Measurements from ENCODE around the gene PIGB.

Gene PIGB

DNA sequence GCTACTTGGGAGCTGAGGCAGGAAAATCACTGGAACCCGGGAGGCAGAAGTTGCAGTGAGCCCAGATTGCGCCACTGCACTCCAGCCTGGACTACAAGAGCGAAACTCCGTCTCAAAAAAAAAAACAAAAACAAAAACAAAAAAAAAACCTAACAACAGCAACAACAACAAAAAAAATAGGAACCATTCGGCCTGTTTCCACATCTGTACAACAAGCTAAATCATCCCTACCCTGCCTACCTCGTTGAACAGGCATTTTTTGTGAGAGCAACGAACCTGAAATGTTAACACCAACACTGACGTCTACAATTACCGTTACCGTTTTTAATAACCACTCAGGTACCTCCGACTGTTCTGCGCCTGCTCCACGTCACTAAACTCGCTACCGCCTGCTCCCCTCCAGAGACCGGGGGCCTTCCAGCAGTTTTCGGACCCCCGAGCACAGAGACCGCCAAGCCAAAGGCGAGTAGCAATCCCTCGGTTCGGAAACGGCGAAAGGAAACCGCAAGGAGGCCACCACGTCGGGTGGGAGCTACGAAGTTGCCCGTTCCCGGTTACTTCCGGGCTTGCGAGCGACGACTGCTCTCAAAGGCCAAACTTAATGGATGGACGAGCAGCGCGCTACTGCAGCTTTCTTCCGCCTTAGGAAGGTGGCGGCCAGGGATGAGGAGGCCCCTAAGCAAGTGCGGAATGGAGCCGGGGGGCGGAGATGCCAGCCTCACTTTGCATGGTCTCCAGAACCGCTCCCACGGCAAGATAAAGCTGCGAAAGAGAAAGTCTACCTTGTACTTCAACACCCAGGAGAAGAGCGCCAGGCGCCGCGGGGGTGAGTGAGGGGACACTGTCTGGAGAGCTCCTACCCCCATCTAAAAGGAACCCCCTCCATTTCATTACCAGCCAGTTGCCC is at the start of gene PIGB, which contains the start of gene PIGBOS1:
TSS of gene PIGB (plus strand) at position 635 of the 907 bp plus-strand sequence. CDS start at position 664, 29 bp downstream.
TSS of gene PIGBOS1 (minus strand) at position 536 of the 907 bp plus-strand sequence. CDS start 1,331 bp downstream, outside the sequence.
- no peaks in the 10 kb centered on the region for H3K27me3 ChIP-seq (ENCODE audit: insufficient read depth, low read depth, severe bottlenecking)

DNA sequence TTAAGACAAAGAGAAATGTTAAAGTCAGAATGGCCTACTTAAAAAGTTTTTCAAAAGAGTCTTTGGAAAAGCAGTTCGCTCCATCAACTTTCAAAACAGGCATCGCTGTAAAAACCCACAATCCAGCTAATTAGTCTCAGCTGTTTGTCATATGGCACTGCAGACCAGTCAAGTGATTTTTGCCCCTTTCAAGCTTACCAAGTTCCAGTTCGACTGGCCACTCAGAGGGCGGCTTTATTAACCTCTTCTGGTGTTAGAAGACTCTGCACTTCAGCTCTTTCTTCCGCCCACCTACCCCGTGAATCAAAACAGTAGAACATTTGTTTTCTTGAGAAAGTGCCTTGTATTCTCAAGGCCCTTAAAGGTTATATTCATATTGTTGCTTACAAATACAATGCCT is 48.7 kb upstream of the PIGB start:
- H3K27me3 ChIP-seq (ENCODE audit: insufficient read depth, low read depth, severe bottlenecking) = no peaks in the 10 kb centered on the region
- no peak for DNase-seq
- no peak overlapping the region for H3K4me3 ChIP-seq (ENCODE audit: low read depth, low read length)
- no peaks in the 10 kb centered on the region for H3K36me3 ChIP-seq
- TF ChIP-seq, protein P1, sequence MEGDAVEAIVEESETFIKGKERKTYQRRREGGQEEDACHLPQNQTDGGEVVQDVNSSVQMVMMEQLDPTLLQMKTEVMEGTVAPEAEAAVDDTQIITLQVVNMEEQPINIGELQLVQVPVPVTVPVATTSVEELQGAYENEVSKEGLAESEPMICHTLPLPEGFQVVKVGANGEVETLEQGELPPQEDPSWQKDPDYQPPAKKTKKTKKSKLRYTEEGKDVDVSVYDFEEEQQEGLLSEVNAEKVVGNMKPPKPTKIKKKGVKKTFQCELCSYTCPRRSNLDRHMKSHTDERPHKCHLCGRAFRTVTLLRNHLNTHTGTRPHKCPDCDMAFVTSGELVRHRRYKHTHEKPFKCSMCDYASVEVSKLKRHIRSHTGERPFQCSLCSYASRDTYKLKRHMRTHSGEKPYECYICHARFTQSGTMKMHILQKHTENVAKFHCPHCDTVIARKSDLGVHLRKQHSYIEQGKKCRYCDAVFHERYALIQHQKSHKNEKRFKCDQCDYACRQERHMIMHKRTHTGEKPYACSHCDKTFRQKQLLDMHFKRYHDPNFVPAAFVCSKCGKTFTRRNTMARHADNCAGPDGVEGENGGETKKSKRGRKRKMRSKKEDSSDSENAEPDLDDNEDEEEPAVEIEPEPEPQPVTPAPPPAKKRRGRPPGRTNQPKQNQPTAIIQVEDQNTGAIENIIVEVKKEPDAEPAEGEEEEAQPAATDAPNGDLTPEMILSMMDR (IDR thresholded peaks at IDR 0.05; ENCODE audit: low read depth, low read length) = no peak
- H3K9me3 ChIP-seq (ENCODE audit: severe bottlenecking) = no peaks in the 10 kb centered on the region
- H3K27ac ChIP-seq = no peak overlapping the region

More for the DNA sequence above, at the start of gene PIGB, which contains the start of gene PIGBOS1:
- peak; percentile 87 for DNase-seq
- no peaks in the 10 kb centered on the region for H3K9me3 ChIP-seq (ENCODE audit: severe bottlenecking)
- H3K36me3 ChIP-seq = peaks cover 5% of the 10 kb centered on the region; the same call in 1 of the 2 replicates
- peak within 1 kb of the TSS; percentile 67 for H3K4me3 ChIP-seq (ENCODE audit: low read depth, low read length)
- TF ChIP-seq, protein P1 (IDR thresholded peaks at IDR 0.05; ENCODE audit: low read depth, low read length) = 0 out of 2 replicates have a peak, but pooled peaks have one; percentile 19
- peak within 1 kb of the TSS; percentile 90 for H3K27ac ChIP-seq

DNA sequence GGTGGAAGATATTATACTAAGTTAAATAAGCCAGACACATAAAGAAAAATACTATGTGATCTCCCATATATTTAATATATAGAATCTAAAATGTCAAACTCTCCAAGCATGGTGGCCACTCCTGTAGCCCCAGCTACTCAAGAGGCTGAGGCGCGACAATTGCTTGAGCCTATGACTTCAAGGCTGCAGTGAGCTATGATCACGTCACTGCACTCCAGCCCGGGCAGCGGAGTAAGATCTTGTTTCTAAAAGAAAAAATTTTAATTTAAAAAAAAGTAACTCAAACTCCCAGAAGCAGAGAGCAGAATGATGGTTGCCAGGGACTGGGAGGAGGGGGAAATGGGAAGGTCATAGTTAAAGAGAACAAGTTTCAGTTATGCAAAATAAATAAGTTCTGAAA is 42.7 kb upstream of the PIGB start:
- H3K27ac ChIP-seq = no peak overlapping the region
- H3K27me3 ChIP-seq (ENCODE audit: insufficient read depth, low read depth, severe bottlenecking) = no peaks in the 10 kb centered on the region
- no peak overlapping the region for H3K4me3 ChIP-seq (ENCODE audit: low read depth, low read length)
- no peaks in the 10 kb centered on the region for H3K9me3 ChIP-seq (ENCODE audit: severe bottlenecking)
- DNase-seq = no peak
- H3K36me3 ChIP-seq = no peaks in the 10 kb centered on the region
- TF ChIP-seq, protein P1 (IDR thresholded peaks at IDR 0.05; ENCODE audit: low read depth, low read length) = no peak

DNA sequence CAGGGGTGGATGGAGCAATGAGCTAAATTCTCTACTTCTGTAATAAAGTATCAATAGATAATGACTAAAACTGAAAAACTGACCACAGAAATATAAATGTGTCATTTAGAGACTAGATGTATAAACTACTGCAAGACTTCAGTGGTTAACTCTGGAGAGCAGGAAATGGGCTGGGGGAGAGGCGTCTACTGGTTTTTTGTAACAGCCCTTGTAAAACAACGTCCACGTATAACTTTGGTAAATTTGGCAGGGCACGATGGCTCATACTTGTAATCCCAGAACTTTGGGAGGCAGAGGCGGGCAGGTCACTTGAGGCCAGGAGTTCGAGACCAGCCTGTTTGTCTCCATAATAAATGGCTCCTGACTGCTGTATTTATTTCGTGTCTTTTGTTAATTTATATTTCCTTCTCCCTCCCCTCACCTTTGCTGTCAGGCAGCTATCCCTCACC is 41.9 kb upstream of the PIGB start:
- TF ChIP-seq, protein P1 (IDR thresholded peaks at IDR 0.05; ENCODE audit: low read depth, low read length) = no peak
- Histone ChIP-seq H3K36me3 (no peaks in the 10 kb centered on the region), H3K27me3 (ENCODE audit: insufficient read depth, low read depth, severe bottlenecking) (no peaks in the 10 kb centered on the region), H3K27ac (no peak overlapping the region), H3K9me3 (ENCODE audit: severe bottlenecking) (no peaks in the 10 kb centered on the region), H3K4me3 (ENCODE audit: low read depth, low read length) (no peak overlapping the region)
- no peak for DNase-seq

DNA sequence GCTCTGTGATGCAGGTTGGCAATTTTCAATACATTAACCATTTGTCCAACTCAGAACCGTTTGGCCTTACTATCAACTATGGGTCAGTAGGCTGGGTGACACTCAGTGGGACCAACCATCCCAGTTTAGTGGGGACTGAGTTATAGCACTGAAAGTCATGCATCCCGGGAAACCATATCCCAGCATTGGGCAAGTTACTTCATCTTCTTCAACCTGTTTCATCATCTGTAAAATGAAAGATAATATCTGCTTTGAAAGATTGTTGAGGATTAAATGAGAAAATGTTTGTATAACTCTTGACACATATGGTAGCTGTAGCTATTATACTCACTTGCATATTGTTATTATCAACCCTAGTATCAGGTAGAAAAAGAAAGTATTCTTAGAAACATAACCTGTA is 41.3 kb upstream of the PIGB start:
- DNase-seq = no peak
- no peaks in the 10 kb centered on the region for H3K27me3 ChIP-seq (ENCODE audit: insufficient read depth, low read depth, severe bottlenecking)
- no peak overlapping the region for H3K4me3 ChIP-seq (ENCODE audit: low read depth, low read length)
- no peaks in the 10 kb centered on the region for H3K36me3 ChIP-seq
- H3K9me3 ChIP-seq (ENCODE audit: severe bottlenecking) = no peaks in the 10 kb centered on the region
- TF ChIP-seq, protein P1 (IDR thresholded peaks at IDR 0.05; ENCODE audit: low read depth, low read length) = no peak
- H3K27ac ChIP-seq = no peak overlapping the region

Measured in WERI-Rb-1 (cell line).